Neural cell (in vitro differentiated cells): ENCODE data around the gene FOXJ3. TPM values are rescaled to one million over a fixed set of nuclear protein-coding genes. Genes with fewer than 3 reads are reported as not detected.

Source experiments
- H2AFZ ChIP-seq: fragments of 200-600, 300-800 bp; sonication (generic), shearing (Covaris generic); 2 replicates; pipeline ENCODE4 v1.6.0; 2014; ENCODE audit warnings: low read depth, mild to moderate bottlenecking, antibody characterized with exemption, low read length, moderate library complexity
- H3F3A ChIP-seq: fragments of 200-600 bp; shearing (Covaris generic); 2 replicates; pipeline ENCODE4 v1.6.1; 2016; ENCODE audit warnings: mild to moderate bottlenecking, moderate library complexity, mixed read lengths, antibody characterized with exemption, low read length; ENCODE audit not compliant: insufficient read depth, poor library complexity, severe bottlenecking
- H3K27ac ChIP-seq: fragments of 200-600, 300-800 bp; sonication (generic), shearing (Covaris generic); 2 replicates; pipeline ENCODE4 v1.5.1; 2014; ENCODE audit warnings: mild to moderate bottlenecking, low read length, moderate library complexity
- H3K27me3 ChIP-seq: fragments of 300-800, 200-600 bp; sonication (generic), shearing (Covaris generic); 2 replicates; pipeline ENCODE4 v1.6.0; 2014; ENCODE audit warnings: mild to moderate bottlenecking, low read depth, low read length, moderate library complexity; ENCODE audit not compliant: insufficient read depth
- H3K36me3 ChIP-seq: fragments of 300-800, 200-600 bp; sonication (generic), shearing (Covaris generic); 2 replicates; pipeline ENCODE4 v1.5.1; 2014; ENCODE audit warnings: mild to moderate bottlenecking, antibody characterized with exemption, low read length, moderate library complexity; ENCODE audit not compliant: insufficient read depth
- H3K4me2 ChIP-seq: fragments of 300-800, 200-600 bp; sonication (generic), shearing (Covaris generic); 2 replicates; pipeline ENCODE4 v1.6.0; 2014; ENCODE audit warnings: mild to moderate bottlenecking, low read length
- H3K4me3 ChIP-seq: fragments of 300-800, 200-600 bp; sonication (generic), shearing (Covaris generic); 2 replicates; pipeline ENCODE4 v1.5.1; 2014; ENCODE audit warnings: mild to moderate bottlenecking, low read length, moderate library complexity
- H3K79me2 ChIP-seq: fragments of 200-600 bp; shearing (Covaris generic); replicated peaks from 2 replicates; pipeline ENCODE4 v1.6.0; 2014; ENCODE audit warnings: mild to moderate bottlenecking, low read length, moderate library complexity; ENCODE audit not compliant: insufficient read depth
- H3K9ac ChIP-seq: fragments of 300-800, 200-600 bp; sonication (generic), shearing (Covaris generic); 2 replicates; pipeline ENCODE4 v1.6.1; 2016; ENCODE audit warnings: mild to moderate bottlenecking, low read length, mixed read lengths
- H3K9me2 ChIP-seq: fragments of 200-600 bp; shearing (Covaris generic); 2 replicates; pipeline ENCODE4 v1.6.1; 2016; ENCODE audit warnings: mild to moderate bottlenecking, low read length, mixed read lengths; ENCODE audit not compliant: insufficient read depth
- H3K9me3 ChIP-seq: fragments of 200-600, 300-800 bp; sonication (generic), shearing (Covaris generic); 2 replicates; pipeline ENCODE4 v1.6.1; 2016; ENCODE audit warnings: mild to moderate bottlenecking, mixed run types, low read length, moderate library complexity, mixed read lengths
- H4K20me1 ChIP-seq: fragments of 200-600 bp; shearing (Covaris generic); 2 replicates; pipeline ENCODE4 v1.6.1; 2016; ENCODE audit warnings: mild to moderate bottlenecking, mixed run types; ENCODE audit not compliant: insufficient read depth
- CTCF ChIP-seq: fragments of 450-650 bp; IDR thresholded peaks from 2 replicates; pipeline ENCODE4 v1.5.1; 2014; ENCODE audit warnings: antibody characterized with exemption, mild to moderate bottlenecking, moderate library complexity; ENCODE audit not compliant: poor library complexity, severe bottlenecking
- EP300 ChIP-seq: fragments of 450-650 bp; conservative IDR thresholded peaks from 2 replicates; pipeline ENCODE4 v1.6.1; 2014; ENCODE audit warnings: antibody characterized with exemption, mild to moderate bottlenecking, moderate library complexity; ENCODE audit not compliant: poor library complexity, severe bottlenecking
- EZH2 ChIP-seq: fragments of 200-600, 300-800 bp; shearing (Covaris generic), sonication (generic); IDR thresholded peaks from 2 replicates; pipeline ENCODE4 v1.6.1; 2014; ENCODE audit warnings: antibody characterized with exemption, low read length, borderline replicate concordance, mild to moderate bottlenecking; ENCODE audit not compliant: insufficient read depth, poor library complexity, severe bottlenecking
- MXI1 ChIP-seq: fragments of 450-650 bp; conservative IDR thresholded peaks from 2 replicates; pipeline ENCODE4 v1.6.1; 2014; ENCODE audit warnings: antibody characterized with exemption, mild to moderate bottlenecking; ENCODE audit not compliant: poor library complexity, severe bottlenecking
- POLR2AphosphoS5 ChIP-seq: IDR thresholded peaks from 2 replicates; pipeline ENCODE4 v1.6.1; 2012
- RAD21 ChIP-seq: fragments of 450-650 bp; conservative IDR thresholded peaks from 2 replicates; pipeline ENCODE4 v1.6.1; 2014; ENCODE audit warnings: antibody characterized with exemption, mild to moderate bottlenecking, moderate library complexity
- REST ChIP-seq: IDR thresholded peaks from 2 replicates; pipeline ENCODE4 v1.6.1; 2012; ENCODE audit warnings: borderline replicate concordance
- SMC3 ChIP-seq: fragments of 450-650 bp; conservative IDR thresholded peaks from 2 replicates; pipeline ENCODE4 v1.6.1; 2014; ENCODE audit warnings: antibody characterized with exemption, mild to moderate bottlenecking, moderate library complexity; ENCODE audit not compliant: poor library complexity
- TAF1 ChIP-seq: IDR thresholded peaks from 2 replicates; pipeline ENCODE4 v1.6.1; 2012; ENCODE audit warnings: low read depth
- polyA plus RNA-seq: library from polyadenylated mRNA; depleted of rRNA; stranded (reverse); fragments of >200 nt; gene quantifications from 2 replicates; pipeline ENCODE4 v1.2.3, GENCODE V29; 2014

Gene FOXJ3
- polyA plus RNA-seq, 1 donor from 2014 or later = 36.0 TPM

DNA sequence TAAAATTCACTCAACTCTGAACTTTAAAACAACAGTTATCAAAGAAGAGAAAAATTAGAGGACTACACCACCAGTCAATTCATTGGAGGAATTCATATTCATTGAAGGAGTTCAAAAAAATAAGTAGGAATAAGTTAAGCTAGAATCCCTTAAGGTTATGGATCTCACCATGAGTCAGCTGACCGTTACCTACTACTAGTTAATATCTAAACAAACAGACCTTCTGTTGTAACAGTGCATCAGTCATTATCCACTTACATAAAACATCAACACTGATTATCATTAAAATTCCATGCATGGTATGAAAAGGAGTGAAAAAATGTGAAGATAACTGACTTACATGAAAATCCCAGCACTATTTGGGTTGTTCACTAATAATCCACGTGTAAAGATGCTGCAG lies 44.9 kb downstream of the FOXJ3 start:
- H3K36me3 ChIP-seq = no peaks in the 10 kb centered on the region
- no peaks in the 10 kb centered on the region for H3K9me2 ChIP-seq
- H3K9me3 ChIP-seq = no peaks in the 10 kb centered on the region
- no peaks in the 10 kb centered on the region for H3F3A ChIP-seq
- H3K79me2 ChIP-seq = peaks cover 10% of the 10 kb centered on the region
- no peak overlapping the region for H3K4me3 ChIP-seq
- no peak overlapping the region for H3K9ac ChIP-seq
- H3K27me3 ChIP-seq = no peaks in the 10 kb centered on the region
- no peak overlapping the region for H3K27ac ChIP-seq
- H4K20me1 ChIP-seq = no peaks in the 10 kb centered on the region
- TF ChIP-seq CTCF (no peak), TAF1 (no peak), REST (no peak), POLR2AphosphoS5 (no peak), EP300 (no peak), RAD21 (no peak), SMC3 (no peak), EZH2 (no peak), MXI1 (no peak)
- no peak overlapping the region for H2AFZ ChIP-seq
- H3K4me2 ChIP-seq = no peak overlapping the region

DNA sequence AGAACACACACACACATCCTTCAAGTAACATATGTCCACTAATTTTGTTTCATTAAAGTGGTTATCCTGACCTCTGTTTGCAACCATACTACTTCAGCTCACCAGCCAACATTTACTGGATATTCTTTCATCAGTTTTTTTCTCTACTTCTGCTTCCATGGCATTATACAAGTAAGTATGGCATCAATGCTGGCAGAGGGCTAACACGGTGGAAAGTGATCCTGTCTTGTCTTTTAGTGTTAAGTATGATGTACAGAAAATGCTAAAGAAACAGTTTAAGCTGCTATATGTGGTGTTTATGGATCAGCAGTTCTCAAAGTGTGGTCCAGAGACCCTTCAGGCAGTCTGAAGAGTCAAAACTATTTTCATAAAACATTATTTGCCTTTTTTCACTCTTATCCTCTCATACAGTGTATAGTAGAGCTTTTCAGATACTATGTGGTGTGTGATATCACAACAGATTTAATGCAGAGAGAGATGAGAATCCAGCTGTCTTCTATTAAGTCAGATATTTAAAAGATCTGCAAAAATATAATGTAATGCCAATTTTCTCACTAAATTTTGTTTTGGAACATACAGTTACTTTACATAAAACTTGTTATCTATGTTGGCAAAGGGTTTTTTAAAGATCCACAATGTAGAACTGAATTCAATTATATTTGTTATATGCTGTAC lies 46.6 kb downstream of the FOXJ3 start:
- no peaks in the 10 kb centered on the region for H3K27me3 ChIP-seq
- H2AFZ ChIP-seq = no peak overlapping the region
- H3K4me3 ChIP-seq = no peak overlapping the region
- no peak overlapping the region for H3K27ac ChIP-seq
- TF ChIP-seq MXI1 (no peak), TAF1 (no peak), EP300 (no peak), RAD21 (no peak), REST (no peak), SMC3 (no peak), POLR2AphosphoS5 (no peak), EZH2 (no peak), CTCF (no peak)
- no peak overlapping the region for H3K4me2 ChIP-seq
- H3F3A ChIP-seq = no peaks in the 10 kb centered on the region
- no peaks in the 10 kb centered on the region for H4K20me1 ChIP-seq
- H3K79me2 ChIP-seq = peaks cover 10% of the 10 kb centered on the region
- H3K9me2 ChIP-seq = no peaks in the 10 kb centered on the region
- H3K36me3 ChIP-seq = no peaks in the 10 kb centered on the region
- H3K9ac ChIP-seq = no peak overlapping the region
- H3K9me3 ChIP-seq = no peaks in the 10 kb centered on the region
